Nucleus accumbens (tissue), 56 donors: Measurements from ENCODE around the gene RFXANK.
A peak's percentile ranks its signal among the peaks of the same experiment; 100 is the strongest.
"Not testable (repeated sequence)": the region's sequence is repeated elsewhere in the genome, so short reads cannot be mapped to it uniquely, and the experiment has no call there.

ENCODE experiments used
- DNase-seq, 56 donors: peaks; one replicate each; lab custom pipeline; 2025; lab: John Stamatoyannopoulos, UW

The RFXANK gene

GRCh38 chr19:19169236-19170052 is 22.6 kb upstream of the RFXANK start:
- DNase-seq, result no peak

DNA sequence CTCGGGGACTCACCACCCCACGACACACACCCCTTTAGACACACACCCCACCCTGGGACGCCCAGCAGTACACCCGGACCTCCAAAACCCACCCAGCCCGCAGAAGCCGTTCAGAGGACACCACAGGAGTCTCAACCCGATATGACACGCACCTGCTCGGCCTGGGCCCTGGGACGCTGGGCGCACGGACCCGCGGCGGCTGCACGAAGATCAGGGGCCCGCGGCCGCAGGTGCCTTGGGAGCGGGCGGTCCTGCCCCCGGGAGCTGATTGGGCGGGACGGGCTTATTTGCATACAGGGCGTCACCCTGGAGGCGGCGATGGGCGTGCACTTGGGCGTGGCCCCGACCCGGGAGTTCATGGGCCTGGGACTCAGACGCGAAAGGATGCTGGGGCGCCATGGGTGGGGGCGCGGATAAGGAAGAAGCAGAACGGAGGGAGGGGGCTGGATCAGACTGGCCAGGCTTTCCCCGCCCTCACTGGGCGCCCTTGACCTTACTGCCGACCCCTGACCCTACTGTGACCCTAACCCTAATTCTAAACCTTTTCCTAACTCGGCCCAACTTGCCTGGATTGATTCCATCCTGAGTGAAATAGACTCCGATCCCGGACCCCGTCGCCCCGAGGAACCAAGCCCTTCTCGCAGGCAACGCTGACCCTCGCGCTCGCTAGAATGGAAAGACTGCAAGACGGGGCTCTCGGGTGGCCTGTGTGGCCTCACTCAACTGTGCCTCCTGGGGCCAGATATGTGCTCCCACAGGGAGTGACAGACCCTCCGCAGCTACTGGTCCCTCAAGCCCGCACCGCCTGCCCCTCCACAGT is 21.8 kb upstream of the RFXANK start, which contains the start of gene MEF2B:
Gene MEF2B (minus strand): TSS at position 211 of the 820 bp plus-strand sequence. CDS start 19,528 bp downstream, outside the sequence.
- peak in 41 of 56 donors; percentile 1 to 84 (median 34) for DNase-seq

DNA sequence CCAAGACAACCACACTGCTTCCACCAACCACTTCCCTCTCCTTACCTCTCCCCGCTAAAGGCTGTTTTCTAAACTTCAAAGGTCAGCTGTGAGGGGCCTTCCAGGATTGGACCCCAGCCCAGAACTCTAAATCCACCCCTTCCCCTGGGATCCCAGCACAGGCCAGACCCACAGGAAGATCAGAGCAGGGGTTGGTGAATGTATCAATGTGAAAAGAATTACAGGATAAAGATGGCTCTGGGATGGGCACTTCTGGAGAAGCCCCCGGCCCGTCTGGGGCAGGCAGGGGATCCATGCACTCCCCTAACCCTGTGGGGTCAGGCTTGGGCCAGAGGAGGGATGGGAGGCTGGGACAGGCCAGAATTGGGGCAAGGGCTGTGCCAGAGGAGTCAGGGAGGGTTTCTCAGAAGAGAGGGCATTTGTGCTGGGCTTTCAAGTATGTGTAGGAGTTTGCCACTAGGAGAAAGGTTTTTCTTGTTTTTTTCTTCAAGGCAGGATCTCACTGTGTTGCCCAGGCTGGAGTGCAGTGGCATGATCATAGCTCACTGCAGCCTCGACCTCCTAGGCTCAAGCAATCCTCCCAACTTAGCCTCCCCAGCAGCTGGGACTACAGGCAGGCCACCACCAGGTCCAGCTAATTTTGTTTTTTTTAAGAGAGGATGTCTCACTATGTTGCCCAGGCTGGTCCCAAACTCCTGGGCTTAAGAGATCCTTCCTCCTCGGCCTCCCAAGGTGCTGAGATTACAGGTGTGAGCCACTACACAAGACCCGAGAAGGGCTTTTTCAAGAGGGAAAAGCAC is 21.0 kb upstream of the RFXANK start:
- DNase-seq, result no peak

GRCh38 chr19:19171821-19172532 is 20.1 kb upstream of the RFXANK start:
- no peak for DNase-seq

DNA sequence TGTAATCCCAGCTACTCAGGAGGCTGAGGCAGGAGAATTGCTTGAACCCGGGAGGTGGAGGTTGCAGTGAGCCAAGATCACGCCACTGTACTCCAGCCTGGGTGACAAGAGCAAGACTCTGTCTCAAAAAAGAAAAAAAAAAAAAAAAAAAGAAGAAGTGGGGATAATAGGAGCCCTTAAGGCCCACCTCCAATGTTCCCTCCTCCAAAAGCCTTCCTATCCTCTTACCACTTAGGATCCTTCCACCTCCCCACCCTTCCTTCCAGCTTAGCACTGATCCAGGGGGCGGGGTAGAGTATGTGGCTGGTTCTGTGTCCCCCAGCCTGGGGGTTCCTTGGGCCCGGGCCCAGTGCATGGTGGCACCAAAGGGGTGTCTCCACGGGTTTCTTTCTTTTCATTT is 18.8 kb upstream of the RFXANK start:
- DNase-seq, result not testable (repeated sequence)

GRCh38 chr19:19176950-19177349 is 15.1 kb upstream of the RFXANK start:
- DNase-seq, result no peak

- DNase-seq, result no peak
These were observed 12.3 kb upstream of the RFXANK start for GRCh38 chr19:19179548-19180441.

GRCh38 chr19:19181488-19181998 is 10.5 kb upstream of the RFXANK start:
- DNase-seq, result no peak

DNA sequence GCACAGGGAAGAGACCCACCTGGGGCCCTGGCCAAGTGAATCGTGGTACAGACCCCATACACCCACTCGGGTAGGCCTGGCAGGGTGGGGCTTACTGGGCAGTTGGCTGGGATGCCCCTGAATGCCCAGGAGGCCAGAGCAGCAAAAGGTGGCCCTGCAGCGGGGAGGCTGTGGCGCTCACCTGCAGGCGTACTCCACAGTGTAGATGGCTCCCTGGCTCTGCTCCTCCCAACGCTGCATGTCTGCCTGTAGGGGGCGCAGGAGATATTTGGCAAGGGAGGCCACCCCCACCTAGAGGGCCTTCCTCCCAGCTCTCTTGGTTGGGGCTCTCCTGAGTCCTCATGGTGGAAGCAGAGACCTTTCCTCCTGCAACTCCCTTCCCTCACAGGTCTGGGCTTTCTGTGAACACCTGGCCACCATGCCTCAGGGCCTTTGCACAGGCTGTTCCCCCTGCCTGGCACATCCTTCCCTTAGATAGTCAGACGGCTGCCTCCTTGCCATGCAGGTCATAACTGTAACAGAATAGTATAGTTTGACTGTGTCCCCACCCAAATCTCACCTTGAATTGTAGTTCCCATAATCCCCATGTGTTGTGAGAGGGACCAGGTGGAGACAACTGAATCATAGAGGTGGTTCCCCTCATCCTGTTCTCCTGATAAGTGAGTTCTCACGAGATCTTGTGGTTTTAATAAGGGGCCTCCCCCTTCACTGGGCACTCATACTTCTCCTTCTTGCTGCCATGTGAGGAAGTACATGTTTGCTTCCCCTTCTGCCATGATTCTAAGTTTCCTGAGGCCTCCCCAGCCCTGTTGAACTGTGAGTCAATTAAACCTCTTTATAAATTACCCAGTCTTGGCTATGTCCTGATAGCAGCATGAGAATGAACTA is 6.0 kb upstream of the RFXANK start:
- peak in 11 of 56 donors; percentile 1 to 35 (median 7) for DNase-seq

- no peak for DNase-seq
These were observed 5.3 kb upstream of the RFXANK start for GRCh38 chr19:19186742-19187141.

DNA sequence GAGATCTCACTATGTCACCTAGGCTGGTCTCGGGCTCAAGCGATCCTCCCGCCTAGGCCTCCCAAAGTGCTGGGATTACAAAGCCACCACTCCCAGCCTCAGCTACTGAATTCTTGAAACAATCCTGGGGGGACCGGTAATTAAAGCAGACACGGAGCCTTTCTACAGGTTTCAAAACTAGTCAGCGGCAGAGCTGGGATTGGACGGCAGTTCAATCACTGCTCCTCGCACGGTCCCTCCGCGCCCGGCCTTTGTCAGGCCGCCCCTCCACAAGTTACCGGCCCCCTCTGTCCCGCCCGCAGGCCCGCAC is 335 bp upstream of the RFXANK start:
- no peak for DNase-seq

- DNase-seq, result no peak
These were observed 909 bp downstream of the RFXANK start for GRCh38 chr19:19192910-19193423.

DNA sequence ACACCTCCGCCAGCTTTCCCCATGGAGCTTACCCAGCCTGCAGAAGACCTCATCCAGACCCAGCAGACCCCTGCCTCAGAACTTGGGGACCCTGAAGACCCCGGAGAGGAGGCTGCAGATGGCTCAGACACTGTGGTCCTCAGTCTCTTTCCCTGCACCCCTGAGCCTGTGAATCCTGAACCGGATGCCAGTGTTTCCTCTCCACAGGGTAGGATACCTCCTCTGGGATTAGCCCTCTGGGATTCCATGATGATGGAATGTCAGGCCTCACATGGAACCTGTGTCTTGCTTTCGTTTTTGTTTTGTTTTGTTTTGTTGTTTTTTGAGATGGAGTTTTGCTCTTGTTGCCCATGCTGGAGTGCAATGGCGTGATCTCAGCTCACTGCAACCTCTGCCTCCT is 1.9 kb downstream of the RFXANK start:
- no peak for DNase-seq

GRCh38 chr19:19201697-19202630 is 9.9 kb downstream of the RFXANK start:
- DNase-seq, result no peak

DNA sequence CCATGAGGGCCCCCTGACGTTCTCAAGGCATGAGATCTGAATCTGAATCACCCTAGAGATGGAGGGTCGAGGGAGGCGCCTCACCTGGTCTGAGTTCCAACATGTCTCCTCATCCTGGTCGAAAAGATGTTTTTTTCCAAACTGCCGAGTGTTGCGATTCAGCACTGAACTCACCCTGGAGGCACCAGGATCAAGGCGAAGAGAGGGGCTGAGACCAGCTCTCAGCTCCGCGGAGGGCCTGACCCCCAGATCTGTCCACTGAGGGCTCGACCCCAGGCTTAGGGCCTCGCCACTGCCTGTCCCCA is 10.6 kb downstream of the RFXANK start:
- no peak for DNase-seq

GRCh38 chr19:19203012-19203856 is 11.2 kb downstream of the RFXANK start, which contains the start of gene NR2C2AP:
Gene NR2C2AP (minus strand): TSS chr19:19203414. CDS start chr19:19203060, 354 bp downstream.
- DNase-seq, result peak in 55 of 56 donors; percentile 41 to 96 (median 84)
